NCI-H1092 (cell line): ENCODE measurements around the gene NUTM2D.
"Not testable (repeated sequence)": the region's sequence is repeated elsewhere in the genome, so short reads cannot be mapped to it uniquely, and the experiment has no call there.

Source experiments
- DNase-seq: peaks from one replicate; lab custom pipeline; 2025; lab: John Stamatoyannopoulos, UW

The NUTM2D gene

DNA sequence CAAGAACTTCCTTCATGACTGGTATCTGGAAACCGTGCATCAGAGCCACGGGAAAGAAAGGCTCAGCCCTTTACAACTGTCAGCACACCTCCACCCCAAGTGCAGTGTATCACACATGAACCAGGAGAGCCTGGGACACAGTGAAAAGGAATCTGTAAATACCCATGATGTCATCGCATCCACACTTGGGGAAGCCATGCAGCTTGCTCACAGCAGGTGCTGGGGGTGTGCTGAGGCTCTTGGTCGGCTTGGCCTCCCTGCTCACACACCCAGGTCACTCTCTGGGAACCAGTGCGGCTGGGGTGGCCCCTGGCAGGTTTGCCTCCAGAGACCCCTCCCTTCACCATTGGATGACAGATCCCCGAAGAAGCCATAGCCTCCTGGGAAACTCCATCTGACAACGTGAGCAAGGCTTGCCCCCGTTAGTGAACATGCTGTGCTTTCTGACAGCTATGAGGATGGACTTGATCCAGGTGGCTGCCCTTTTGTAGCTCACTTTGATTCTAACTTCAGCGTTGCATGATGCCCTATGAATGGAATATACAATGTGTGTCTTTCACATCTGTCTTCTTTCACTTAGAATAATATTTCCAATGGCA lies 12.1 kb downstream of the NUTM2D start:
- not testable (repeated sequence) for DNase-seq

GRCh38 chr10:87374091-87374490 lies 16.5 kb downstream of the NUTM2D start:
- not testable (repeated sequence) for DNase-seq

DNA sequence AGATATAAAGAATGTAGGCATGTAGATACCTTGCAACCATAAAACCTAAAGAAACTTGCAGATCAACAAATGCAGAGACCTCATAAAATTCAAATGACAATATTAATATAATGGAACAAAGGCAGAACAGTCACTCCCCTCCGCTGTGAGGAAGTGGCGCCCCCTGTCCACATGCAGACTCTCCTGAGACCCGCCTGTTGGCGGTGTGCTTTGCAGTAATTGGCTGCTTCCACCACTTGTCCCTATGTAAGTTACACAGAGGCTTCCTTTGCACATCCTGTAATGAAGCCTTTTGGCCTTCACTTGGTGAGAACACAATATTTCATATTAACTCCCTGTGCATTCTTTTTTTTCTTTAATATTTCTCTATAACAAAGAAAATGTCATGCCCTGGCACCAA lies 21.6 kb downstream of the NUTM2D start:
- DNase-seq, result not testable (repeated sequence)

GRCh38 chr10:87383149-87383857 lies 25.8 kb downstream of the NUTM2D start:
- not testable (repeated sequence) for DNase-seq

DNA sequence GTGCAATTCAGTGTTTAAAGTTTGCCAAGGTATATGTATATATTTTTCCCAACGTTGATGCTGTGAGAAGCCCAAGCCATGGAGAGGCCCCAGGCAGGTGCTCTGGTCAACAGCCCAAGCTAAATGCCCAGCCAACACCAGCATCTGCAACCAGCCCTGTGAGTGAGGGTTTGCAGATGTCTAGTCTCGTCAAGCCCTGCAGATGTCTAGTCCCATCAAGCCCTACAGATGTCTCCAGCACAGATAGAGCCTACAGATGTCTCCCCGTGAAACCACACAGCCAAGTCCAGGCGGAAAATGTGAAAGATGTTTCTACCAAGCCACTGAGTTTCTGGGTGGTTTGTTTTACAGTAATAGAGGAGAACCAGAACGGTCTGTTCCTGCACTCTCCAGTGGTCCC lies 26.7 kb downstream of the NUTM2D start:
- DNase-seq, result not testable (repeated sequence)

DNA sequence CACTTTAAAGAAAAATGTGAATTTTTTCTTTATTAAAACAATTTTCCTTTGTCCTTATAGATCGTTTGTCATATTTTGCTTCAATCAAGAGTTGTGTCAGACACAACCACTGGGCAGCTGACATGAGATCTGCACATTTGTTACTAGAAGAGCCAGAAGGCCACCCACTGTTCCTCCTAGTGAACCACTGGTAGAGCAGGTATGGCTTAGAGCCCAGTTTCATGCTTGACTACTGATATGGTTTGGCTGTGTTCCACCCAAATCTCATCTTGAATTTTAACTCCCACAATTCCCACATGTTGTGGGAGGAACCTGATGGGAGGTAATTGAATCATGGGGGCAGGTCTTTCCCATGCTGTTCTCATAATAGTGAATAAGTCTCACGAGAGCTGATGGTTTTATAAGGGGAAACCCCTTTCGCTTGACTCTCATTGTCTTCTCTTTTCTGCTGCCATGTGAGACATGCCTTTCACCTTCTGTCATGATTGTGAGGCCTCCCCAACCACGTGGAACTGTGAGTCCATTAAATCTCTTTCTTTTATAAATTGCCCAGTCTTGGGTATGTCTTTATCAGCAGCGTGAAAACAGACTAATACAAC lies 28.3 kb downstream of the NUTM2D start:
- not testable (repeated sequence) for DNase-seq

DNA sequence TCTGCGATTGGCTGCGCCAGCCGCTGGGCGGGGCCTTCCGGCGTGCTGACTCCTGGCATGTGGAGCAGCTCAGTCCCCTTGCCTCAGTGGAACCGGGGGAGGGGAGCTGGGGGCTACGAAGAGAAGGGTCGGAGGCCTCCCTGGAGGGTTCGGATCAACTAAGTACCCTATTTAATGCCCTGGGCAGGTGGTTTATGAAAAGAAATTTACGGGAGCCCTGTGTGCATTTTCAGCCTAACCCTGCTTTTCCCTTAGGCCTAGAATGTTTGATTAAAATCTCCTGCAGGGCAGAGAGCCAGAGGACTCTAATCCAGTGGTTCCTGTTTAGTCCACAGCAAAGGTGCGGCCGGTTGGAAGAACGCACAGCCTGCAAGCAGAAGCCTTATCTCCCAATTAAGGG lies 33.8 kb downstream of the NUTM2D start:
- not testable (repeated sequence) for DNase-seq

DNA sequence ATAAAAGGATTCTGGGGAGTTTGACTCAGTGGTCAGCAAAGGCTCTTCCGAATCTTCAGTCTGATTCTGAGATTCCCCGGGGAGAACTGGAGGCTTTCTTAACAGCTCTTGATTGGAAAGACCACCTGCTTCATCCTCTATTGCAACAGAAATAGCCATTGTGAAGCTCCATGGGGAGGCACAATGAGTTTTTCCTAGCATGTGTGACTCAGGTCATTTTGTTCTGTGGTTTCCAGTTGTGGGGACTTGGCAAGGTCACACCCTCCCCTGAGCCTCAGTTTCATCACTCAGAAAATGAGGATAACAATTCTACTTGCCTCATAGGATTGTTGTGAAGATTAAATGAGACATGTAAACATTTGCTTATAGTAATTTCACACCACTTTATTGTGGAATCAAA lies 38.7 kb downstream of the NUTM2D start:
- not testable (repeated sequence) for DNase-seq

- not testable (repeated sequence) for DNase-seq
Measured at GRCh38 chr10:87398436-87398835, 40.9 kb downstream of the NUTM2D start.

- DNase-seq, result not testable (repeated sequence)
Measured at GRCh38 chr10:87407516-87408467, 50.2 kb downstream of the NUTM2D start.

GRCh38 chr10:87413921-87414320 lies 56.4 kb downstream of the NUTM2D start:
- not testable (repeated sequence) for DNase-seq
